Measurements from ENCODE around the gene PGS1. TPM values are rescaled to one million over a fixed set of nuclear protein-coding genes. Genes with fewer than 3 reads are reported as not detected.
A peak's percentile ranks its signal among the peaks of the same experiment; 100 is the strongest.

PGS1 gene
- total RNA-seq, 2 donors from 2014 or later: 52.0 to 98.4 TPM

GRCh38 chr17:78349891-78350642 is 28.4 kb upstream of the PGS1 start:
- no peaks in the 10 kb centered on the region for H3K27me3 ChIP-seq (replicated peaks; ENCODE audit: insufficient read depth)
- TF ChIP-seq, protein P1, sequence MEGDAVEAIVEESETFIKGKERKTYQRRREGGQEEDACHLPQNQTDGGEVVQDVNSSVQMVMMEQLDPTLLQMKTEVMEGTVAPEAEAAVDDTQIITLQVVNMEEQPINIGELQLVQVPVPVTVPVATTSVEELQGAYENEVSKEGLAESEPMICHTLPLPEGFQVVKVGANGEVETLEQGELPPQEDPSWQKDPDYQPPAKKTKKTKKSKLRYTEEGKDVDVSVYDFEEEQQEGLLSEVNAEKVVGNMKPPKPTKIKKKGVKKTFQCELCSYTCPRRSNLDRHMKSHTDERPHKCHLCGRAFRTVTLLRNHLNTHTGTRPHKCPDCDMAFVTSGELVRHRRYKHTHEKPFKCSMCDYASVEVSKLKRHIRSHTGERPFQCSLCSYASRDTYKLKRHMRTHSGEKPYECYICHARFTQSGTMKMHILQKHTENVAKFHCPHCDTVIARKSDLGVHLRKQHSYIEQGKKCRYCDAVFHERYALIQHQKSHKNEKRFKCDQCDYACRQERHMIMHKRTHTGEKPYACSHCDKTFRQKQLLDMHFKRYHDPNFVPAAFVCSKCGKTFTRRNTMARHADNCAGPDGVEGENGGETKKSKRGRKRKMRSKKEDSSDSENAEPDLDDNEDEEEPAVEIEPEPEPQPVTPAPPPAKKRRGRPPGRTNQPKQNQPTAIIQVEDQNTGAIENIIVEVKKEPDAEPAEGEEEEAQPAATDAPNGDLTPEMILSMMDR (IDR thresholded peaks at IDR 0.05): no peak
- ATAC-seq (ENCODE audit: insufficient number of reproducible peaks, low FRiP score, low read depth): no peak
- no peaks in the 10 kb centered on the region for H3K9me3 ChIP-seq
- no peak for DNase-seq (ENCODE audit: low spot score)
- no peak overlapping the region for H3K27ac ChIP-seq
- peaks cover 28 to 33% of the 10 kb centered on the region in 2 donors for H3K4me1 ChIP-seq (ENCODE audit: control insufficient read depth in 1 of 2, low read depth in 2 of 2)
- no peaks in the 10 kb centered on the region for H3K36me3 ChIP-seq
- no peak overlapping the region for H3K4me3 ChIP-seq

DNA sequence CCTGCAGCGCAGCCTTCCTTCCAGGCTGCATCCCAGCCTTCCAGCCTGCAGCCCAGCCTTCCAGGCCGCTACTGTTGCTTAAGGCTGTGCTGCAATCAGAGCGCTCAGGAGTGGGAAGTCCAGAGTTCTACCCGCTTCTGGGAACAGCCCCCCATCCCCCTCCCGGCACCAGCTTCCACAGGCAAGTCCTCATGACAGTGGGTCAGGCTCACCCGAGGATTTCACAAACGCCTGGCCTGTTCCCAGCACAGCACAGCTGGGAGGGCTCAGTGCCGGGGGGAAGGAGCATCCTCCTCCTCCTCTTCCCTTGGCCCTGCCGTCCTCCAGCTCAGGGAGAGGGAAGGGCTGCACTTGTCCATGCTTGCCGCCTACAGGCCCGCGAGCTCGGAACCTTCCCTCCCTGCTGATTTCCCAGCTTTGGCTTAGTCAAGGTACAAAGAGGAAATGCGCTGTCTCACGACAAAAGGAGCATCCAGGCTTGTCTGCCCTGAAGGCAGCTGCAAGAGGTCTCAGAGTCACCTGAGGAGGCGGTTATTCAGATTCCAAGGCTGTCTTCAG is 26.9 kb upstream of the PGS1 start:
- ATAC-seq (ENCODE audit: insufficient number of reproducible peaks, low FRiP score, low read depth): peak; percentile 16
- peaks cover 35 to 40% of the 10 kb centered on the region in 2 donors for H3K4me1 ChIP-seq (ENCODE audit: control insufficient read depth in 1 of 2, low read depth in 2 of 2)
- no peak overlapping the region for H3K4me3 ChIP-seq

GRCh38 chr17:78353834-78354233 is 24.6 kb upstream of the PGS1 start:
- DNase-seq (ENCODE audit: low spot score) (no peak), ATAC-seq (ENCODE audit: insufficient number of reproducible peaks, low FRiP score, low read depth) (no peak)
- Histone ChIP-seq H3K9me3 (no peaks in the 10 kb centered on the region), H3K4me1 (ENCODE audit: control insufficient read depth in 1 of 2, low read depth in 2 of 2) (peaks cover 52 to 61% of the 10 kb centered on the region in 2 donors), H3K4me3 (peak overlapping the region; percentile 69), H3K27ac (peak overlapping the region; percentile 97 to 99), H3K27me3 (replicated peaks; ENCODE audit: insufficient read depth) (no peaks in the 10 kb centered on the region), H3K36me3 (peaks cover 10% of the 10 kb centered on the region)
- TF ChIP-seq, protein P1 (IDR thresholded peaks at IDR 0.05): no peak

More for the DNA sequence above, 26.9 kb upstream of the PGS1 start:
- Histone ChIP-seq H3K9me3 (no peaks in the 10 kb centered on the region), H3K27ac (peak overlapping the region; percentile 84 to 99), H3K36me3 (no peaks in the 10 kb centered on the region), H3K27me3 (replicated peaks; ENCODE audit: insufficient read depth) (no peaks in the 10 kb centered on the region)
- TF ChIP-seq, protein P1 (IDR thresholded peaks at IDR 0.05): no peak
- DNase-seq (ENCODE audit: low spot score): peak; percentile 67

GRCh38 chr17:78355045-78355641 is 23.3 kb upstream of the PGS1 start:
- Histone ChIP-seq H3K27ac (peak overlapping the region; percentile 97 to 99), H3K9me3 (no peaks in the 10 kb centered on the region), H3K36me3 (peaks cover 10% of the 10 kb centered on the region), H3K4me1 (ENCODE audit: control insufficient read depth in 1 of 2, low read depth in 2 of 2) (peaks cover 50 to 61% of the 10 kb centered on the region in 2 donors), H3K4me3 (no peak overlapping the region), H3K27me3 (replicated peaks; ENCODE audit: insufficient read depth) (no peaks in the 10 kb centered on the region)
- TF ChIP-seq, protein P1 (IDR thresholded peaks at IDR 0.05): no peak
- DNase-seq (ENCODE audit: low spot score): no peak
- no peak for ATAC-seq (ENCODE audit: insufficient number of reproducible peaks, low FRiP score, low read depth)

GRCh38 chr17:78355701-78356100 is 22.7 kb upstream of the PGS1 start:
- H3K27me3 ChIP-seq (replicated peaks; ENCODE audit: insufficient read depth): no peaks in the 10 kb centered on the region
- peaks cover 46 to 66% of the 10 kb centered on the region in 2 donors for H3K4me1 ChIP-seq (ENCODE audit: control insufficient read depth in 1 of 2, low read depth in 2 of 2)
- no peaks in the 10 kb centered on the region for H3K9me3 ChIP-seq
- TF ChIP-seq, protein P1 (IDR thresholded peaks at IDR 0.05): no peak
- ATAC-seq (ENCODE audit: insufficient number of reproducible peaks, low FRiP score, low read depth) (no peak), DNase-seq (ENCODE audit: low spot score) (no peak)
- no peak overlapping the region for H3K27ac ChIP-seq
- no peak overlapping the region for H3K4me3 ChIP-seq
- H3K36me3 ChIP-seq: peaks cover 10% of the 10 kb centered on the region
